Measurements from ENCODE around the gene NTM. TPM values are rescaled to one million over a fixed set of nuclear protein-coding genes. Genes with fewer than 3 reads are reported as not detected.

NTM gene
- polyA plus RNA-seq, 1 experiment, result 33.6 TPM

DNA sequence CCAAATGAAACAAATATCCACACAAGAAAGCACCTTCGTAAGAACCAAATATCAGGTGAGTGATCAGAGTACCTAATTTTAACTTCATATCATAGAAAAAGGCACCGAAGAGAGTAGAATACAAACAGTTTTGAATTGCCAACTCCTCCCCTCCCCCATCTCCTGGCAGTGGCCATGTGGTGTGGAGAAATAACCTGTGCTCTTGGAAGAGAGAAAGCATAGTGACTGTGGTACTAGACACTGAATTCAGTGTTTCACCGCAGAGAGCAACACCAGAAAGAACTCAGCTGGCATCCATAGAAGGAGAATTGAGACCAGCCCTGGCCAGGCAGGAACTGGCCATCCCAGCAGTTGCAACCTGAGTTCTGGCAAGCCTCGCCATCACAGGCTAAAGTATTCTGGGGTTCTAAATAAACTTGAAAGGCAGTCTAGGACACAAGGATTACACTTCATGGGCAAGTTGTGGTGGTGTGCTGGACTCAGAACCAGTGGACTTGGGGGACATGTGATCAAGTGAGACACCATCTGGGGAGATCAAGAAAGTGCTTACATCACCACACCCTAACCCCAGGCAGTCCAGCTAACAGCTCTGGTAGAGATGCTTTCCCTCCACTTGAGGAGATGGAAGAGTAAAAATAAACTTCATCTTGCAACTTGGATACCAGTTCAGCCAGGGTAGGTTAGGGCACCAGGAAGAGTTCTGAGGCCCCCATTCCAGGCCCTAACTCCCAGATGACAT, 1003.2 kb downstream of the NTM start:
- Histone ChIP-seq H3K36me3 (ENCODE audit: control insufficient read depth, insufficient read depth, low read length) (no peaks in the 10 kb centered on the region), H3K4me3 (ENCODE audit: low read depth, low read length) (no peak overlapping the region), H3K27me3 (ENCODE audit: control insufficient read depth, insufficient read depth, low read length) (no peaks in the 10 kb centered on the region)
- POLR2A ChIA-PET, result no interaction called here
- no peak for DNase-seq (ENCODE audit: low read depth)
- CTCF ChIA-PET, result no interaction called here
- TF ChIP-seq, protein P1, sequence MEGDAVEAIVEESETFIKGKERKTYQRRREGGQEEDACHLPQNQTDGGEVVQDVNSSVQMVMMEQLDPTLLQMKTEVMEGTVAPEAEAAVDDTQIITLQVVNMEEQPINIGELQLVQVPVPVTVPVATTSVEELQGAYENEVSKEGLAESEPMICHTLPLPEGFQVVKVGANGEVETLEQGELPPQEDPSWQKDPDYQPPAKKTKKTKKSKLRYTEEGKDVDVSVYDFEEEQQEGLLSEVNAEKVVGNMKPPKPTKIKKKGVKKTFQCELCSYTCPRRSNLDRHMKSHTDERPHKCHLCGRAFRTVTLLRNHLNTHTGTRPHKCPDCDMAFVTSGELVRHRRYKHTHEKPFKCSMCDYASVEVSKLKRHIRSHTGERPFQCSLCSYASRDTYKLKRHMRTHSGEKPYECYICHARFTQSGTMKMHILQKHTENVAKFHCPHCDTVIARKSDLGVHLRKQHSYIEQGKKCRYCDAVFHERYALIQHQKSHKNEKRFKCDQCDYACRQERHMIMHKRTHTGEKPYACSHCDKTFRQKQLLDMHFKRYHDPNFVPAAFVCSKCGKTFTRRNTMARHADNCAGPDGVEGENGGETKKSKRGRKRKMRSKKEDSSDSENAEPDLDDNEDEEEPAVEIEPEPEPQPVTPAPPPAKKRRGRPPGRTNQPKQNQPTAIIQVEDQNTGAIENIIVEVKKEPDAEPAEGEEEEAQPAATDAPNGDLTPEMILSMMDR (IDR thresholded peaks at IDR 0.05; ENCODE audit: insufficient read depth, low read depth, low read length), result no peak

DNA sequence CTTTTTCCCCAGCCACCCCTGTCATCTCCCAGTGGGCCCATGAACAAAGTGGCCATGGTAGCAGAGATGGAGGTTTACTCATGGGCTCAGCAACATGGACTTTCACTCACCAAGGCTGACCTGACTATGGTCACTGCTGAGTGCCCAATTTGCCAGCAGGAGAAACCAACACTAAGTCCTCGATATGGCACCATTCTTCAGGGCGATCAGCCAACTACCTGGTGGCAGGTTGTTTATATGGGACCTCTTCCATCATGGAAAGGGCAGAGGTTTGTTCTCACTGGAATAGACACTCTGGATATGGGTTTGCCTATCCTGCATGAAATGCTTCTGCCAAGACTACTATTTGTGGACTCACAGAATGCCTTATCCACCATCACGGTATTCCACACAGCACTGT, 1009.1 kb downstream of the NTM start:
- CTCF ChIA-PET, result no interaction called here
- Histone ChIP-seq H3K4me3 (ENCODE audit: low read depth, low read length) (no peak overlapping the region), H3K27me3 (ENCODE audit: control insufficient read depth, insufficient read depth, low read length) (no peaks in the 10 kb centered on the region), H3K36me3 (ENCODE audit: control insufficient read depth, insufficient read depth, low read length) (no peaks in the 10 kb centered on the region)
- POLR2A ChIA-PET, result no interaction called here
- DNase-seq (ENCODE audit: low read depth), result no peak
- TF ChIP-seq, protein P1 (IDR thresholded peaks at IDR 0.05; ENCODE audit: insufficient read depth, low read depth, low read length), result no peak

Small RNA genes lying within 50 kb of the gene (small RNA-seq; reads per million reads assigned to genes)
- gene RNU6ATAC12P (ENCODE audit: insufficient read length, low read depth, low replicate concordance), result not detected

Data from BJ (cell line).